Stimulated activated CD8-positive, alpha-beta memory T cell treated with anti-CD3 and anti-CD28 coated beads, Interleukin-4, amount 100 ng/mL, for 4 hours (primary cell): ENCODE measurements around the gene SYNGR1.
"Not testable (repeated sequence)": the region's sequence is repeated elsewhere in the genome, so short reads cannot be mapped to it uniquely, and the experiment has no call there.

ENCODE experiments used
- DNase-seq, 2 donors: peaks; one replicate each; pipeline ENCODE4 v3.0.0-alpha.2; 2020; ENCODE audit warnings: low read depth in 2 of 2, low spot score in 1 of 2

SYNGR1 gene

DNA sequence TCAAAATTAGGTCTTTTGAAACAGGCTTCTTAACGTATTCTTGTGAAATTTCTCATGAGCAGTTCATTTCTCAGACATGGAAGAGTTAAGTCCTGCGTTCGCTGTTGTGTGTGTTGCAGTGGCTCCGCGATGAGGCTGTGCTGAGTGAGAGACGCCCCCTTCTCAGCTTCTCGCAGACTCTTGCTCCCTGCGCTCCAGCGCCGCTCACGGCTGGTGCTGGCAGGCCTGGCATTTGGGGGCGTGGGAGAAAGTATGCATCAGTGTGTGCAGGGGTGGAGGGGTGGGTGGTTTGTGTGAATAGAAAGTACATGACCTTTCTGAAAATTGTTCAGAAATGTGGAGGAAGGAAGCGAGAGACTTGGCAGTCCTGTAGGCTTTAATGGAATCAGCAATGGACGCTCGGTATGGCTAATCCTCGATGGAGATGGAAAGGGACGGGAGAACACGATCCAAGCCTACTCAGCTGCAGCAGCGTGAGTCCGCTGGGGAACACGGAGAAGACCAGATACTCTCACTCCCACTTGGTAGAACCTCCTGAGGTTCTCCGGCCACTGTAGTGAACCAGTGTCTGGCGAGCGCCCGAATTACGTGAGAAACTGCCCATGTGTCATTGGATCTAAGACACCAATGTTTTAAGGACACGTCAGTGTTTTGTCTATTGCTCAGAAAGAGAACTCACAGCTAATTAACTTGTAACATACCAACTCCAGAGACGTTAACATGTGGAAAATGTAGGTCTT is 55.7 kb downstream of the SYNGR1 start:
- DNase-seq: peak in 1 of 2 donors; percentile 23

DNA sequence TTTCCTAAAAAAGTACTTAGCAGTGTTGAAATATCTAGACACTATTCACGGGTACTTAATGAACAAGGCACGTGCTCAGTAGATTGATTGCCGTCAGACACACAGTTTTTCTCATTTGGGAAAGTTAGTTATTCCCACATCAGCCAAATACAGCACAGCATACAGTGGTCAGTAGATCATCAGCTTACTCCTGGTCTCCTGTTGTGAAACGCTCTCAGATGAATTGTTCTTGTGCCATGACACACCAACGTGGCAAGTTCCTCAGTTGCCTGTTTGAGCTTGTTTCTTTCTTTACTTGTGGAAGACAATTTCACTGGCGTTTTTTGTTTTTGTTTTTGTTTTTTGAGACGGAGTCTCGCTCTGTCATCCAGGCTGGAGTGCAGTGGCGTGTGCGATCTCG is 58.4 kb downstream of the SYNGR1 start:
- no peak for DNase-seq

DNA sequence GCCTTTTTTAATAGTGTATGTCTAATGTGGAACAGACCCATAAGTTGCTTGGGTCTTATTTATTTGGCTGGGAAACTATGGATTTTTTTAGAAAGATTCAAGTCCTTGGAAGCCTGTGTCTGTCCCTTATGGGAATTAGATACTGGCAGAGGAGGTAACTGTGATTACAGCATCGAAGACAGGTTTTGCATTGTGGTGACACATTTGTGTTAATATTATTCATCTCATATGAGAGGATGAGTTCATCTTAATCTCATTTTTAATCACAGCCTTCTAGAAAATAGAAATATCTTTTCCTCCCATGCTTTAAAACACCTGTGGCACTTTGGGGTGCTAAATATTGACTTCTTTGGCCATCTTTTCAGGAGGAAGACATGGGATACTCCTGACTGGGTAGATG is 59.0 kb downstream of the SYNGR1 start:
- no peak for DNase-seq

DNA sequence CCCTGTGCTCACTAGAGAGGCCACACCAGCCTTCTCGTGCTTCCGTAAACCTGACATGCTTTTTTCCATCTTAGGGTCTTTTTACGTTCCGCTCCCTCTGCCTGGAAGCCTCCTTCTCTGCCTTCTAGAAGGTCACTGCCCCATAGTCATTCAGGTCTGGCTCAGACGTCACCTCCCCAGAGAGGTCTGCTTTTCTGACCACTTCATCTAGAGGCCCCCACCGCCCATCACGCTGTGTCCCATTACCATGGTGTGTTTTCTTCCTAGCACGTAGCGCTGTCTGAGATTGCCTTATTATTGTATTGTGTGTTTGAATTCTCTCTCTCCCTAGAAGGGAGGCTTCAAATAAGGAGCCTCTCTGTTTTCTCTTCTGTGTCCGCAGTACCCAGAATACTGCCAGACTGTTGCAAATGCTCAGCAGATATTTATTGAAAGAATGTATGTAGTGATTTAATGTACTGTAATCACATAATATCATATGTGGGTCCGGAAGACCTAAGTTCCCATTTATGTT is 59.8 kb downstream of the SYNGR1 start:
- no peak for DNase-seq

DNA sequence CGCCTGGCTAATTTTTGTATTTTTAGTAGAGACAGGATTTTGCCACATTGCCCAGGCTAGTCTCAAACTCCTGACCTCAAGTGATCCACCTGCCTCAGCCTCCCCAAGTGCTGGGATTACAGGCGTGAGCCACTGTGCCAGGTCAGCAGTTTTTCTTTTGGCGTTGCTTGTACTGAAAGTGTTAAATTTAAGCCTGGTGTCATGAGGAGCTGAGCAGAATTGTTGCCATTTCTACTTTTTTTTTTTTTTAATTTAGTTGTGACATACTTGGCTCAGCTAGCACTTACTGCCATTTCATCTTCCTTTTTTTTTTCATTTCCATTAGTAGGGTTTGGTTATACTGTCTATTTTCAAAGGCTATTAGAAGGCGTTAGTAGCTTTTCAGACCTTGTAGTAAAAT is 60.5 kb downstream of the SYNGR1 start:
- DNase-seq: no peak

DNA sequence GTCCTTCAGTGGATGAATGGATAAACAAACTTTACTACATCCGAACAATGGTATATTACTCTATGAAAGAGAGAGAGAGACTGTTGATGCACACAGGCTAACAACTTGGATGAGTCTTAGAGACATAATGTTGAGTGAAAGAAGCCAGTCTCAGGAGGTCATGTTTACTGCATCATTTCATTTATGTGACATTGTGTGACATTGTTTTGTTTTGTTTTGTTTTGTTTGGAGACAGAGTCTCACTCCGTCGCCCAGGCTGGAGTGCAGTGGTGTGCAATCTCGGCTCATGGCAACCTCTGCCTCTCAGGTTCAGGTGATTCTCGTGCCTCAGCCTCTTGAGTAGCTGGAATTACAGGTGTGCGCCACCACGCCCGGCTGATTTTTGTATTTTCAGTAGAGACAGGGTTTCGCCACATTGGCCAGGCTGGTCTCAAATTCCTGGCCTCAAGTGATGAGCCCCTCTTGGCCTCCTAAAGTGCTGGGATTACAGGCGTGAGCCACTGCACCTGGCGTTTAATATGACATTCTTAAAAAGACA is 62.1 kb downstream of the SYNGR1 start:
- not testable (repeated sequence) for DNase-seq

DNA sequence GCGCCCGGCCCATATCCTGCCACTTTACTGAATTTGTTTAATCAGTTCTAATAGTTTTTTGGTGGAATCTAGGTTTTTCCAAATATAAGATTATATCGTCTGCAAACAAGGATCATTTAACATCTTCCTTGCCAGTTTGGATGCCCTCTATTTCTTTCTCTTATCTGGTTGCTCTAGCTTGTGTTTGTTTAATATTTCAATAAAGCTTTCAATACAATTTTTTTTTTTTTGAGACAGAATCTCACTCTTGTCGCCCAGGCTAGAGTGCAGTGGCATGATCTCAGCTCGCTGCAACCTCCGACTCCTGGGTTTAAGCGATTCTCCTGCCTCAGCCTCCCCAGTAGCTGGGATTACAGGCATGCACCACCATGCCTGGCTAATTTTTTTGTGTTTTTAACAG is 63.4 kb downstream of the SYNGR1 start:
- not testable (repeated sequence) for DNase-seq

DNA sequence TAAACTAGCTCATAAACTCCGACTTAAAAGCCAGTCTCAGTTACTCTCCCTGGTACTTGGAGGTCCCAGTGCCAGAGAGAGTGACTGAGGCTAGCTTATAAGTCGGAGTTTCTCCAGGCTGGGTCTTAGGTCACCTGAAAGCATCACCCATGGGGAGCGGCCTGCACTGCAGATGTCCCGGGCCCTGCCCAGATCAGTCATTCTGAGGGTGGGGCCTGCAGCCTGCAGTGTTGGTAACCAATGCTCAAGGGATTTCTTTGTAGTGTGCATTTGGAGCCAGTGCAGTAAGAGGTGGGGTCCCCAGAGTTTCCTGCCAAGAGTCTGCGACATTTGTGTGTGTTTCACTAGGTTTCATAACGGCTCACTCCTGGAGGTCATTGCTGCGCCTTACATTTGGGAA is 64.6 kb downstream of the SYNGR1 start:
- DNase-seq: no peak

DNA sequence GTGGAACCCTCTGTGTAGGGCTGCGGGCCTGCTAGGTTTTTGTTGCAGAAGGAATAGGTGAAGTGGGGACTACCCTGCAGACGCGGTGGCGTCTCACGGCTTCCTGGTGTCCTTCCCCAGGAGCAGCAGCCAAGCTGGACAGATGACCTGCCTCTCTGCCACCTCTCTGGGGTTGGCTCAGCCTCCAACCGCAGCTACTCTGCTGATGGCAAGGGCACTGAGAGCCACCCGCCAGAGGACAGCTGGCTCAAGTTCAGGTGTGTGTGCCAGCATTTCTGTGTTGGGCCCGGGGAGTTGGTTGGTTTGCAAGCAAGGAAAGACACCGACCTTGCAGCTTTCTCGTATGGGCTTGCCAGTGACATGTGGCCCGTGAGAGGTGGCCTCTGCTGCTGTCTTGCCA is 65.1 kb downstream of the SYNGR1 start:
- no peak for DNase-seq

DNA sequence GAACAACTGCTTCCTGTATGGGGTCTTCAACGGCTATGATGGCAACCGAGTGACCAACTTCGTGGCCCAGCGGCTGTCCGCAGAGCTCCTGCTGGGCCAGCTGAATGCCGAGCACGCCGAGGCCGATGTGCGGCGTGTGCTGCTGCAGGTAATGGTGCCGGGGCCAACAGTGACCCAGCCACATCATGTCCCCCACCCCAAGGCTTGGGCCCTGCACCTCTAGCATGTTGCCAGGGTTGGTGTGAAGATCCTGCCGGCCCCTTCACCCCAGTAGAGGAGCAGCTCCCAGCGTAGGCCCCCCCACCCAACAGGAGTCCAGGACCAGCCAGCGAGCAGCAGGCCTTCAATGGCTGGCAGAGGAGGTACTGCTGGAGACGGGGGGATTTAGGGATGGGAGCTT is 65.7 kb downstream of the SYNGR1 start:
- no peak for DNase-seq

DNA sequence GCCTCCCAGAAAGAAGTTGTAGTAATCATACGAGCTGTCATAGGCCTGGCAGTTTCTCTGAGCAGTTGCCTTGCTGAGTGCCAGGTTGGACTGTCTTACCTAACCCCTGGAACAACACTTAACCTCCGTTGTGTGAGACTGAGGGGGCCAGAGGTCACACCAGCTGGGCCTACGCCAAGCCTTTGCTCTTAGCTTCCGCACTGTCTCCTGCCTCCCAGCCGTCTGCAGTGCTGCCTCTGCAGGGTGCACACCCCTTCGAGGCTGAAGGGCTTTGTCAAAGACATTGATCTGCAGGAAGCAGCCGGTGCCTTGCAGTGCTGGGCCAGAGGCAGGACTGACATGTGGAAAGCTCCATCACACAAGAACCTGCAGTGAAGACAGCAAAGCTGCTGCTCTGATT is 66.5 kb downstream of the SYNGR1 start:
- no peak for DNase-seq

DNA sequence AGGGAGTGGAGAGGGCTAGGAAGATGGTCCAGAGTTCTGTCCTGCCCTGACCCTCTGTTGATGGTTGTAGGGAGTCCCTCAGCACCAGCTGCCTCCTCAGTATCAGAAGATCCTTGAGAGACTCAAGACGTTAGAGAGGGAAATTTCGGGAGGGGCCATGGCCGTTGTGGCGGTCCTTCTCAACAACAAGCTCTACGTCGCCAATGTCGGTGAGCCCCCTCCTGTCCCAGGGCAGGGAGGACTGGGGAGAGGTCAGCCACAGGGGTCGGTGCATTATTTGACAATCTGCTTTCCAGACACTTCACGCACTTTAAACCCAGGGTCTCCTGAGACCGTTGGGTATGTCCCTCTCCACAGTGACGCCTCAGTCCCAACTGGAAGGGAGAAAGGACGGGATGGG is 67.8 kb downstream of the SYNGR1 start:
- DNase-seq: no peak

DNA sequence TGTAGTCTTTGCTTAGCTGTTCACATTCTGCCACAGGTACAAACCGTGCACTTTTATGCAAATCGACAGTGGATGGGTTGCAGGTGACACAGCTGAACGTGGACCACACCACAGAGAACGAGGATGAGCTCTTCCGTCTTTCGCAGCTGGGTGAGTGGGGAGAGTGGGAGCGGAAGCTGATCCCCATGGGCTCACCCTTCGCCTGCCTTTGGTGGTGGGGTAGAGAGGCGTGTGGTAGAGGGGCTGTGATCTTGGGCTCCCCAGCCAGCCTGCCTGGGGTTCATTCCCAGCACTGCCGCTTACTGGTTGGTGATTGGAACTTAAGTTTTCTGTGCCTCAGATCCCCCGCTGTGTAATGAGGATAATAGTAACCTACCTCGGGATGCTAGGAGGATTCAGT is 68.9 kb downstream of the SYNGR1 start:
- no peak for DNase-seq

DNA sequence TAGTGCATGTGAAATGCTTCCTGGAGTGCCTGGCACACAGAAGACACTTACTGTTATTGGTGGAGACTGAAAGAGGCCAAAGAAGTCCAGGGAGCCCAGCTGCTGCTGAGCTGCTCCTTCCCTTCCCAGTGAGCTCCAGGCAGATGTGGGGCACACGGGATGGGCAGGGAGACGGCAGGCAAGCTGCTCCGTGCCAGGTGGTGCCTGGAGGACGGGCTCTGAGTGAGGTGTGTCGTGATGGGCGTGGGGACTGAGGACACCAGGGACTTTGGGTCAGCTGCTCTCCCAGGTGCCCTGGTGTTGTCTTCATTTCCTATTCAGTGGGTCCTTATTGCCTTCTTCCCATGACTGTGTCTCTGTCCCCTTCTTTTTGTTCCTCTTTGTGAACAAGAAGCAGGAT is 69.3 kb downstream of the SYNGR1 start:
- no peak for DNase-seq

DNA sequence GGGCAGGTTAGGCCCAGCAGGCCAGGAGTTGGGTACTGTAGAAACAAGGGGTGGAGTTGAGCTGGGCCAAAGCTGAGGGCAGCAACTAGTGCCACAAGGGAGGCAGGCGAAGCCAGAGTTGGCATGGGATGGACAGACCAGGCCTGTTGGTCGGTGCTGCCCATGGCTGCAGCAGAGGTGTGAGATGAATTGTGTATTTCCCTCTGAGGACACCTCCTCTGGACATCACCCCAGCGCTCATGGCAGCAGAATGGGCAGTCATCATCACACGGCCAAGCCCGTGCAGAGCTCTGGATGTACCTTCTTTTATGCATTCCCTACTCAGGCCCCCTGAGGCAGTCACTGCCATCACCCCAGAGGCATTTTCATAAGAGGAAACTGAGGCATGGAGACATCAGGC is 70.1 kb downstream of the SYNGR1 start:
- DNase-seq: no peak

DNA sequence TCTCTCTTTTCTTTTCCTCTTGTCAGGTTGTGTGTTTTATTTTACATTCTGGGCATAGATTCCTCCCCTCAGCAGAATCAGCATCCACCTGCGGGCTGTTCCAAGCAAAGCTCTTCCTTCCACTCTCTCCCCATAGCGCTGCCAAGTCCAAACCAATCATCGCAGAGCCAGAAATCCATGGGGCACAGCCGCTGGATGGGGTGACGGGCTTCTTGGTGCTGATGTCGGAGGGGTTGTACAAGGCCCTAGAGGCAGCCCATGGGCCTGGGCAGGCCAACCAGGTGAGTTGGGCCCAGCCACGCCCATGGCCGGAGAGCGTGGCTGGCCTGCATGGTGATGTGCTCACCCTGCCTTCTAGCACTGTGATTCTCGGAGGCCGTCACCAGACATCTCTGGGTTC is 71.9 kb downstream of the SYNGR1 start:
- DNase-seq: no peak

DNA sequence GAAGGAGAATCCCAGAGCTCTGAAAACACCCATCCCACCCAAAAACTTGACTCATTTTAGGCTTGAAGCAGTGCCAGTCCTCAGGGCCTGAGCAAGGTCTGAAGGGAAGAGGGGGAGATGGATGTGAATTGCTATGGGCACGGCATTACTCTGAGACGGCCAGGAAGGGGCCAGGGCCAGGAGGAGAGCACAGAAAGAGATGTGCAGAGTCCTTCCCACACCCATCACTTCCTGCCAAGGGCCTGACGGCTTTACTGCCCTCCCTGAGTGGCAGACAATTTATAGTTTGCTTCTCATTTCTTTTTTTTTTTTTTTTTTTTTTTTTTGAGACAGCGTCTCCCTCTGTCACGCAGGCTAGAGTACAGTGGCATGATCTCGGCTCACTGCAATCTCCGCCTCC is 72.3 kb downstream of the SYNGR1 start:
- DNase-seq: no peak

DNA sequence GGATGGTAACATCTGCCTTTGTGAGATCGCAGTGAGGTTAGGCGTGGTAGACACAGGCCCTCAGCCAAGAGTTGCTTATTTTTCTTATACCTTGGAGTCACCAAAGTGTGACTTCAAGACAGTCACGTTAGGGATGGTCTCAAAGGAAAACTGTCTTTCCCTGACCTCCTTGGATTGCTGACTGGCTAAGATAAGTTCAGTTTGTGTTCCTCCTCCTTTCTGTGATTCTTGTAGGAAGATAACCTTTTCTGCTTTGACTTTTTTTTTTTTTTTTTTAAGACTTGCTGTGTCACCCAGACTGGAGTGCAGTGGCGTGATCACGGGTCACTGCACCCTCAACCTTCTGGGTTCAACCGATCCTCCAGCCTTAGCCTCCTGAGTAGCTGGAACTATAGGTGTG is 72.9 kb downstream of the SYNGR1 start:
- no peak for DNase-seq

DNA sequence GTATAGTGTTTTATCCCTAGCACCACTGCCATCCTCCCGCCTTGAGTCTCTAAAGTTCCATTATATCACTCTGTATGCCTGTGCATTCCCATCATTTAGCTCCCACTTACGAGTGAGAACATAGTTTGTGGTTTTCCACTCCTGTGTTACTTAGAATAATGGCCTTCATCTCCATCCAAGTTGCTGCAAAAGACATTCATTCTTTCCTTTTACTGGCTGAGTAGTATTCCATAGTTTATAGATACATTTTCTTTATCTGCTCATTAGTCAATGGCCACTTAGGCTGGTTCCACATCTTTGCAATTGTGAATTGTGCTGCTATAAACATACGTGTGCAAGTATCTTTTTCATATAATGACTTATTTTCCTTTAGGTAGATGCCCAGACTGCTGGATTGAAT is 74.2 kb downstream of the SYNGR1 start:
- no peak for DNase-seq

DNA sequence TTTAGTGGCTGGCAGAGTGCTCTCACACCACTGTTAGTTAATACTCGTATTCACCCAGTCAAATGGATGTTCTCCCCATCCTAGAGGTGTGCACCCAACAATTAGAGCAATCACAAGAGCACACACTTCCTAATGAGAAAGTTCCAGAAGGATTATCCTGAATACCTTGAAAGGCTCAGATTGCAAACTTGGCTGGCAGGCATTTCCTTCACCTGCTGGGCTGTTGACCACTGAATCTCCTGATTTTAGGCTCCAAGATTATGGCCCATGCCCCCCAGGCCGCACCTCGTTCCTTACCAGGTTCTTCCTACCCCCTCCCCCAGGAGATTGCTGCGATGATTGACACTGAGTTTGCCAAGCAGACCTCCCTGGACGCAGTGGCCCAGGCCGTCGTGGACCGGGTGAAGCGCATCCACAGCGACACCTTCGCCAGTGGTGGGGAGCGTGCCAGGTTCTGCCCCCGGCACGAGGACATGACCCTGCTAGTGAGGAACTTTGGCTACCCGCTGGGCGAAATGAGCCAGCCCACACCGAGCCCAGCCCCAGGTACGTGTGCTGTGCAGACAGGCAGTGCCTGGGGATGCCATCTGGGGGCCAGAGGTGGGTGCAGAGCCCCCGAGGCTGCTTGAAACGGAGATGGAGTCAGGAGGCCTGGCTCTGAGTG is 76.7 kb downstream of the SYNGR1 start:
- no peak for DNase-seq

DNA sequence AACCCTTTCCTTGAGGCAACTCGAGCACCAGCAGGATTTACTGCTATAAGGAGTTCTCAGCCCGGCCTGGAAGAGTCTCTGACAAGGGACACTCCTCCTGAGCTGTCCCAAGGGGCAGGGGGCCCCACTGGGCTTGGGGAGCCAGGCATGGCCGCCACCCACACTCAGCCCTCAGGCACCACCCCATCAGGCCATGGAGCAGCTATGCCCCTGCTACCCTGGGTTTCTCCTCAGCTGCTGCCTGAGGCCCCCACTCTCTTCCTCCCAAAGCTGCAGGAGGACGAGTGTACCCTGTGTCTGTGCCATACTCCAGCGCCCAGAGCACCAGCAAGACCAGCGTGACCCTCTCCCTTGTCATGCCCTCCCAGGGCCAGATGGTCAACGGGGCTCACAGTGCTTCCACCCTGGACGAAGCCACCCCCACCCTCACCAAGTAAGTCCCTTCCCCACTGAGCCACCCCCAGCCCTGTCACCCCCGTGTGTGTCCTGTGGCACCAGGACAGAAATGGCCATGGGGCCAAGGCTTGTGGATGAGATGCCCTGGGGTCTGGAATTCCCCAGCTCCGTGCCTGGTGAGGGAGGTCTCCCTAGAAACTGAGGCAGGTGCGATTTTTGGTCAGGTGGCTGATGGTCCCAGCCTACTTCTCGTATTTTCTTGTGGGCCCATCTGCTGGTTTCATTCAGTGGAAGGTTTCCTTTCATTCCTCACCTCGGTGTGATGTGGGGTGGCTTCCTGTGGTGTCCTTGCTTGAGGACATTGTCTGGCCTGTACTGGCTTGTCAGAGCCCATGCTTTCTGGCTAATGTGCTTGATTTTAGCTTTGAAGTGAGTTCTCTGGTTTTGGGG is 78.2 kb downstream of the SYNGR1 start:
- no peak for DNase-seq

DNA sequence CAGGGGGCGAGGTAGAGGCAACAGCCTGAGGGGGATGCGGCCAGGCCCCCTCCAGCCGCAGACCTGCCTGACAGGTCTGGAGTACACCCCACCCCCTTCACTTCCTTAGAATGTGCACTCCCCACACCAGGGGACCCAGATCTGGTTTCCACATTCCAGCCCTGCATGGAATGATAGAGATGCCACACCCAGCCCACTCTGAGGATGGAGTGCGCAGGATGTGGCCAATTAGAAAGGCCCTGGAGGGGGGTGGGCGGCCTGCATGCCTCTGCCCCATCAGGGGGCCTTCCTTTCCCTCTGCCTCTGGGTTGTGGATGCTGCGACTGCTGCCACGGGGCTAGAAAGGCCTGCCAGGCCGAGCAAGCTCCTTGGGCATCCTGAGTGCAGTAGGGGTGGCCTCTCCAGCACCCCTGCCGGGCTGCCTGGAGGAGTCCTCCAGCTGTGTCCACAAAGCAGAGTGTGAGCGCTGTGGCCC is 78.8 kb downstream of the SYNGR1 start:
- no peak for DNase-seq
